Activated naive CD4-positive, alpha-beta T cell (primary cell): ENCODE results near the gene TNFRSF4.

Source experiments
- DNase-seq, 4 experiments: peaks; one replicate each; lab custom pipeline; 2025; lab: John Stamatoyannopoulos, UW

TNFRSF4 gene

DNA sequence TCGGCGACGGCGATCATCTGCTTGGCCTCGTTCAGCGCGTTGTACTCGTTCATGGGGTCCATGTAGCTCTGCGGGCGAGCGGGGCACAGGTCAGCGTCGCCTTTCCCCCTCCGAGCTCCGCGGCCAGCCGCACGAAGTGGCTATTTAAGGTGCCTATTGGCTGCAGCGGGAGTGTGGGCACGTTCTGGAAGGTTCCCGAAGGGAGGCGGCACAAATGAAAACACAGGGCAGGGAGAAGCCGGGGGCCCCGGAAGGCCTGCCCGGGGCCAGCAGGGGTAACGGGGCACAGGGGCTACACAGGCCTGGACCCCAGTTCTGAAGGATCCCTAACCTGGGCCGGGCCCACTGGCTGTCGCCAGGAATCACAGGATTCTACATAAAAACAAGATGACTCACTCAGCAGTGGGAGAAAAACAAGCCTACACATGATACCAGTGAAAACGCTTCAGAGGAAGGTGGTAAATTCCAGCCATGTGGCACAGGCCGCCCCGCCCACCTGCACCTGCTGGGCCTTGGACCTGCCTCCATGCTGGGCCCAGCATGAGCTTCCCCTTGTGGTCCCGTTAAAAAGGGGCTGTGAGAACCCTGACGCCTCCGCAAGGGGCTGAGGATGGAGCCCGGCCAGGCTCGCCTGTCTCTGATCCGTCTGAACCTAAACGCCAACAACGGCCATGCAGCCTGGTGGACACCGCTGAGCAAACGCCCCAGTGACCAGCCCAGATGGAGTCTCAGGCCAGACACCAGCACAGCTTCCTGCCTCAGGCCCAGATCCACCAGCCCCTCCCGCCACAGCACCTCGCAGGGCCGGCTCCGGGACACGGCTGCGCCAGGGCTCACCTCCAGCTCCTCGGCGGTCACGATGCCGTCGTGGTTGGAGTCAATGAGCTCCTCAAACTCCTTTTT lies 3.9 kb upstream of the TNFRSF4 start:
- DNase-seq, result no peak

DNA sequence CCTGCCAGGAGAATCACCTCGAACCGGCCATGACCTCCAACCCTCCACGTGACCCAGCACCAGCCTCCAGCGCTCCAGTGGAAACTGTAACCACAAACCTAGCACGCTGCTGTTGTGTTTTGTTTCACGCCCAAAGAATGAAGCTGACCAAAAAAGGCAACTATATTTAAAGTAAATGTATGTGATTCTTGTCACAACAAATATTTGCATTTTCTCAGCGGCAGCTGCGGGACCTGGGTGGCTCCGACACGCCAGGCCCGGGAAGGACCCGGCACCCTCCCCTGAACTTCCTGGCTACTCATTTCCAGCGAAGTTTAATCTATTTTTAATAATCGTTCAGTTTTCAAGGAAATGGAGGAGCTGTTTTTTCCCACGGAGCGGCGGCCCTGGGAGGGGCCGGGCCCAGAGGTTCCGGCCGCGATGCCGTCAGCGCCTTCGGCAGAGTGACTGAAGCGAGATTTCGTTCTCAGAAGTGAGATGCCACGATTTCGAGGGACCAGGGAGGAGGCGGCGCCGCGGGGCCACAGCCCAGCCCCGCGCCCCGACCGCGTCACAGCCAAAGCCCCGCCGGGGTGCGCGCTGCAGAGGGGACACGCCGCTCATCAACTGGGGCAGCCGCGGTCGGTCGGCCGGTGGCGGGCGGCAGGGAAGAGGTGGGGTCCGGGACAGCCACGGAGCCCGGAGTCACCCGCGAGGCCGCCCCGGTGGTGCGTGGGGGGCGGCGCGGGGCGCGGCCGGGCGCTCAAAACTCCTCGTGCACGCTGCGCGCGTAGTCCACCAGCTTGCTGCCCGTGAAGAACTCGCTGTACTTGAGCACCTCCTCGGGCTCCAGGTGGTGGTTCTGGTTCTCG lies 3.0 kb upstream of the TNFRSF4 start:
- DNase-seq, result no peak

- DNase-seq, result no peak
Observed at GRCh38 chr1:1215881-1216605, 2.1 kb upstream of the TNFRSF4 start.

DNA sequence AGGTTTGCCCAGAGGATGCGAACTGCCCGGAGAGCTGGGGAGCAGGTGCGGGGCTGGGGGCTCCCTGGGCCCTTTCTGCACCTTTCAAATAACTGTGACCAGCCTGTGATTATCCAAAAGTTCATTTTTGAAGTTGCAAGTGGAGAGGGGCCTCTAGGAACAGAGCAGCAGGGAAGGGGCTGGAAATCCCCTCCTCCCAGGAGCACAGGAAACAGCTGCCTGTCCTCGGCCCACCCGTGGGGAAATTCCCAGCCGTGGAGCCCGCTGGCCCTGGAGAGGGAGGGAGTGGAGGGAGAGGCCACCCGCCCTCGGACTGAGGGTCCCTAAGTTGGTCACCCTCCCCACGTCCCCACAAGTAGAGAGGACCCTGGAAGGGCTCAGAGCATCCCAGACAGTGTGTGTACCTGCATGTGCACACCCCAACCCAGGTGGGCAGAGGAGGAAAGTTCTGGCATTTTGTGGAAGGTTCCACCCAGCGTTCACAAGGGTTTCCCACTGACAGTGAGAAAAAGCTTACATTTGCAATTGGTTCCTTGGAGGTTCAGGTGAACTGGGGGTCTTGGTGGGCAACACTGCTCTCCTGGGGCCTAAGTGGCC lies 1.2 kb upstream of the TNFRSF4 start:
- DNase-seq, result no peak

GRCh38 chr1:1212780-1213344 lies 1.1 kb downstream of the TNFRSF4 start:
- DNase-seq, result no peak

GRCh38 chr1:1211541-1212441 lies 2.2 kb downstream of the TNFRSF4 start:
- no peak for DNase-seq

DNA sequence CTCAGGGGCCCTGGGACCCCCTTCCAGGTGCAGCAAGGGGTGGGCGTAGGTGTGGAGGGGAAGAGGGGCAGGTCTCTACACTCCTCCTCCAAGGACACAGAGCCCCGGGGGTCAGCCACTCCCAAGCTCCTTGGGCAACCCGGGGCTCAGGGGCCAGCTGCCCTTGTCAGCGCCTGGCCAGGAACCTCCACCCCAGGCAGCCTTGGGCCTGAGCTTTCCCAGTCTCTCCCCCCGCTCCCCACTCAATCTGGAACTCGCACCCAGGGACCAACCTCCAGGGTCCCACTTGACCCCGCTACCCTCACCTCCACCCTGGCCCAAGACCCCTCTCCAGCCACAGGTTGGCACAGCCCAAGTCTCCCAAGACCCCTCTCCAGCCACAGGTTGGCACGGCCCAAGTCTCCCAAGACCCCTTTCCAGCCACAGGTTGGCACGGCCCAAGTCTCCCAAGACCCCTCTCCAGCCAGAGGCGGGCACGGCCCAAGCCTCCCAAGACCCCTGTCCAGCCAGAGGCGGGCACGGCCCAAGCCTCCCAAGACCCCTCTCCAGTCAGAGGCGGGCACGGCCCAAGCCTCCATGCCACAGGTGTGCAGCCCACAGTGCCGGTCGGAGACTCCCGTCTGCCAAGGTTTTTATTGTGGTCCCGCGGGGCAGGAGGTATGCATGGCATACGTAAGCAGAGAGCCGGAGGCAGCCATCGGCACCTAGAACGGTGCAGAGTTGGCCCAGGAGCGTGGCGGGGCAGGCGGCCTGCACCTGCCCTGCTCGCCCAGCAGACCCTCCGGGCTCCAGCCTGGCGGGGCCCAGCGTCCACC lies 3.0 kb downstream of the TNFRSF4 start:
- DNase-seq, result no peak

GRCh38 chr1:1208713-1209433 lies 5.1 kb downstream of the TNFRSF4 start:
- DNase-seq, result peak in 1 of 4 experiments; percentile 23

DNA sequence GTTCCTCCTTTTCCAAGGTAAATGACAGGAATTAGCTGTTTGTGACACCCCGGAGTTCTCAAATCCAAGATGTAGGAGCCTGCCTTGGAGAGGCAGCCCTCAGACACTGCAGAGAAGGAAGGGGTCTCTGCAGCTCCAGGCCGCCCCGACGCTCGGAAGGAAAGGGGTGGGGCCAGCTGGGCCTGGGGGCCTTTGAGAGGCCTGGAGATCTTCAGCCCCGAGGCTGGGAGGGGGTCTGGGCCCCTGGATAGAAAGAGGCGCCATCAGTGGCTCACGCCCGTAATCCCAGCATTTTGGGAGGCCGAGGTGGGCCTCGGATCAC lies 6.4 kb downstream of the TNFRSF4 start:
- DNase-seq, result no peak

DNA sequence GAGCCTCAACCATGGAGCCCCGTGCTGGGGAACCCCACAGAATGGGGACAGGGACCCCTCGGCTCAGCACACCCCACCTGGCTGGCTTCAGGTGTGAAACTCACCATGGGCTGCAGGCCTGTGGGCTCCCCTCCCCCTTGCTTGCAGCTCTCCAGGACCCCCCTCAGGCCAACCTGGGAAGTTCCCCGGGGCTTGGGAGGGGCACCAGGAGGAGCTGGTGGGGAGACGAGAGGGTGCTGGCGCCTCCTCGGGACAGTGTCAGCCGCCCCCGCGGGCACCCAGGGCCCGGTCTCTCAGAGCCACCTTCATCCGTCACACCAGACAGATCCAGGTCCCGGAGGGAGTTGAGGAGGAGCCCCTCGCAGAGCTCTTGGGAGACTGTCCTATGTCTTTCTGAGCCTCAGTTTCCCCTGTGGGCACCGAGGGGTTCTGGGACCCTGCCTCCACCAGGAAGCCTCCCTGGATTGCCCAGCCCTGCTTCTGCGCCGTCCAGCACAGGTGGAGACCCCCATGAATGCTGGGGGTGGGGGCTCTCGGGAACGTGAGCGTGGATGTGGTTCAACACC lies 6.9 kb downstream of the TNFRSF4 start:
- DNase-seq, result no peak

GRCh38 chr1:1206376-1206965 lies 7.5 kb downstream of the TNFRSF4 start, which contains the start of gene TNFRSF18:
Gene TNFRSF18 (minus strand): TSS chr1:1206592. CDS start chr1:1206571, 21 bp downstream.
- no peak for DNase-seq

GRCh38 chr1:1205769-1206375 lies 8.1 kb downstream of the TNFRSF4 start:
- no peak for DNase-seq

- no peak for DNase-seq
Observed at GRCh38 chr1:1204998-1205768, 8.8 kb downstream of the TNFRSF4 start.

DNA sequence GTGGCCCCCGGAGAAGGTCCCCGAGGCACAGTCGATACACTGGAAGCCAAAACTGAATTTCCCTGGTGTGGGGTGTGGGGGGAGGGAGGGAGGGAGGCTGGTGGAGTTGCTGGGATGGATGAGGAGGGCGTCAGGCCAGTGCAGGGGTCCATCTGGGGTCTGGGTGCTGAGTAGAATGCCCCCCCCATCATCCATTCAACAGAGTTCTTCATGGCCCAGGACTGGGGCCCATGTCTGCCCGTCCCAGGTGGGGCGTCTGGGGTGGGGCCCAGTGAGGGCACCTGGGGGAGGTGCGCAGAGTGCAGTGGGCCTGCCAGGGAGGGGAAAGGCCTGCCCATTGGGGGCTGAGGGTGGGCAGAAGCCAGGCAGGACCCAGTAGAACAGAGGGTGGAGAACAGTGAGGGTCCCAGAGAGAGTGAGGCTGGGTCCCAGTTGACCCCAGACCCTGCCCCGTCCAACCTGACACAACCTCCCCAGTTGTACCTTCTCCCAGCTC lies 9.5 kb downstream of the TNFRSF4 start:
- no peak for DNase-seq

GRCh38 chr1:1203561-1204424 lies 10.2 kb downstream of the TNFRSF4 start:
- no peak for DNase-seq
